Fibroblast of mammary gland (primary cell): ENCODE measurements around the gene TSEN15.

ENCODE experiments used
- DNase-seq: peaks from one replicate; pipeline ENCODE4 v3.0.0-alpha.2; 2010; ENCODE audit warnings: low read depth
- H3K4me3 ChIP-seq: 2 replicates; pipeline ENCODE4 v1.5.1; 2011; ENCODE audit warnings: low read depth, mild to moderate bottlenecking, low read length, moderate library complexity; ENCODE audit not compliant: control insufficient read depth
- CTCF ChIP-seq: conservative IDR thresholded peaks from 2 replicates; pipeline ENCODE4 v1.5.1; 2011; ENCODE audit warnings: low read depth, low read length, inconsistent platforms; ENCODE audit not compliant: control insufficient read depth, insufficient read depth

The TSEN15 gene

GRCh38 chr1:184021728-184022127 lies 29.8 kb upstream of the TSEN15 start:
- DNase-seq: no peak
- TF ChIP-seq CTCF: no peak
- H3K4me3 ChIP-seq: no peak overlapping the region

- no peak overlapping the region for H3K4me3 ChIP-seq
- TF ChIP-seq CTCF: no peak
- peak; percentile 21 for DNase-seq
Measured at GRCh38 chr1:184022668-184023067, 28.9 kb upstream of the TSEN15 start.

GRCh38 chr1:184023171-184023570 lies 28.4 kb upstream of the TSEN15 start:
- DNase-seq: no peak
- no peak overlapping the region for H3K4me3 ChIP-seq
- no peak for TF ChIP-seq CTCF

GRCh38 chr1:184025242-184025675 lies 26.3 kb upstream of the TSEN15 start:
- DNase-seq: peak; percentile 85
- H3K4me3 ChIP-seq: no peak overlapping the region
- TF ChIP-seq CTCF: no peak

- H3K4me3 ChIP-seq: no peak overlapping the region
- no peak for DNase-seq
- TF ChIP-seq CTCF: no peak
Measured at GRCh38 chr1:184027826-184028695, 23.5 kb upstream of the TSEN15 start.

GRCh38 chr1:184028854-184029623 lies 22.5 kb upstream of the TSEN15 start:
- H3K4me3 ChIP-seq: no peak overlapping the region
- no peak for TF ChIP-seq CTCF
- no peak for DNase-seq
